ENCODE results near the gene KIAA1217.

Gene KIAA1217

GRCh38 chr10:24485304-24485703, 276.4 kb downstream of the KIAA1217 start:
- no peak for DNase-seq (ENCODE audit: extremely low read depth in 1 of 2, low read depth in 1 of 2)

- DNase-seq (ENCODE audit: extremely low read depth in 1 of 2, low read depth in 1 of 2): no peak
These were observed 279.7 kb downstream of the KIAA1217 start for GRCh38 chr10:24488631-24489030.

DNA sequence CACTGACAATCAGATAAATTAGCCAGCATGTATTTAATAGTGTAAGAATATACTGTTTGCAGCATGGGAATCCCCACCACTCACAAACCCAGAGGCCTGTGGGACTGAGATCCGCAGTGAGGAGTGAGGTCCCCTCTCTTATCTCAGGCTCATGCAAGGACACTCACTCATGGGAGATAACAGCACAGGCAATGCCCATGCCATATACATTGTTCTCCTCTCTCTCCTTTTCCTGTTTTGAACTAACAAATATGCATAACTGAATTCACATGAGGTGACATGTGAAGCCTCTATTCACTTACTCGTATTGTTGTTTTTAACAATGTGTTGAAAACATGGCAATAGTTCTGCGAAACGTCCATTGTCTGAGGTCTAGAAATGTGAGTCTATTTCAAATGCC, 284.2 kb downstream of the KIAA1217 start:
- DNase-seq (ENCODE audit: extremely low read depth in 1 of 2, low read depth in 1 of 2): no peak

DNA sequence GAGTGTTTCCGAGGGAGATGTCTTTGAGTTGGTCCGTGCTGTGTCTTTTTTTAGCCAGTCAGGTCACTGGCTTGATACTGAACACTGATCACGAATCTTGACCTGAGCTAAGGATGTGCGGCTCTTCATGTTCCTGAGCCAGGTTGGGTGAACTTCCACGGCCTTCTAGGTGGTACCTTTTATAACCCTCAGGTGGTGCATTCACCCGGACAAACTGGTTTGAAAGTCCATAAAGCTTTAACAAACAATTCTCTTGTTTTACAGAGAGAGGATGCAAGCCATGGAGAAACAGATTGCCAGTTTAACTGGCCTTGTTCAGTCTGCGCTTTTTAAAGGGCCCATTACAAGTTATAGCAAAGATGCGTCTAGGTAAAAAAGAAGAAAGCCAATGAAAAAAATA, 285.3 kb downstream of the KIAA1217 start:
- DNase-seq (ENCODE audit: extremely low read depth in 1 of 2, low read depth in 1 of 2): no peak

- DNase-seq (ENCODE audit: extremely low read depth in 1 of 2, low read depth in 1 of 2): no peak
These were observed 285.8 kb downstream of the KIAA1217 start for GRCh38 chr10:24494777-24495176.

GRCh38 chr10:24495666-24496460, 286.9 kb downstream of the KIAA1217 start:
- DNase-seq (ENCODE audit: extremely low read depth in 1 of 2, low read depth in 1 of 2): no peak

DNA sequence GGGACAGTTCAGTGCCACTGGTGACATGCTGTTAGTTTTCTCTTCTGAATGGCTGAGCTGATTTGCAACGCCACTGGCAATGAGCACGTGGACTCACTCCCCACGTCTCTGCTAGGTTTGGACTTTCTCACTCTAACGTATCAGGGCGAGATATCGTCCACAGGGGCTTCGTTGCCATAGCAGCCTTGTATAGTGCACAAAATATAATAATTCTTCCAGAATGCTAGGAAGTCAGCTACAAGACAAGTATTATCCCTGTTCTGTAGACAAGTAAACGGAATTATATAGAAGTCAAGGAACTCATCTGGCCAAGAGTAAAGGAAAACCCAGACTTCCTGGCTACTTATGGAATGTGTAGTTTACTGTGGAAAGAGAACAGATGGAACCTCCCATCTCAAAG, 288.0 kb downstream of the KIAA1217 start:
- no peak for DNase-seq (ENCODE audit: extremely low read depth in 1 of 2, low read depth in 1 of 2)

DNA sequence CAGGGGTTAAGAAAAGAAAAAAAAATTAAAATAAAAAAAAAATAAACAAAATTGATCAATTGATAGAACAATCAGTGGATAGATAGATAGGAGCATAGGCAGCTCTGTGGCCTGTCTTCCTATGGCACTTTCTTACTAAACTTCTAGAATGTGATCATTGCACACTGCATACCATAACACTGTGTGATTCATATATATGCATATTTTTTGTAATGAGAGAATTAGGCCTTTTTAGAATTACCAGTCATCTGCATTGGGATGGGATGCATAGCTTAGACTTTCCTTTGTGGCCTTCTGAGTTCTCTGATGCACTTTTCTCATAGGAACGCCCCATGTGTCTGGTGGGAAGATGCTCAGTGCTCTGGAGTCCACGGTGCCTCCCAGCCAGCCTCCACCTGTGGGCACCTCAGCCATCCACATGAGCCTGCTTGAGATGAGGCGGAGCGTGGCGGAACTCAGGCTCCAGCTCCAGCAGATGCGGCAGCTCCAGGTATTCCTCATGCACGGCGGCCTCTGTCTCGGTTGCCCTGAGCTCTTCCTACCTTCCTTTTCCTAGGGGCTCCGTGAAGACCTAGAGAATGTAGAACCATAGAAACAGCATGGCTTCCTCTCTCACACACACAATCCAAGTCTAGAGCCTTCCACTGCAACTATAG, 292.2 kb downstream of the KIAA1217 start:
- no peak for DNase-seq (ENCODE audit: extremely low read depth in 1 of 2, low read depth in 1 of 2)

- DNase-seq (ENCODE audit: extremely low read depth in 1 of 2, low read depth in 1 of 2): no peak
These were observed 293.1 kb downstream of the KIAA1217 start for GRCh38 chr10:24502006-24502405.

GRCh38 chr10:24502801-24503460, 294.0 kb downstream of the KIAA1217 start:
- no peak for DNase-seq (ENCODE audit: extremely low read depth in 1 of 2, low read depth in 1 of 2)

GRCh38 chr10:24503461-24504320, 294.8 kb downstream of the KIAA1217 start:
- no peak for DNase-seq (ENCODE audit: extremely low read depth in 1 of 2, low read depth in 1 of 2)

- no peak for DNase-seq (ENCODE audit: extremely low read depth in 1 of 2, low read depth in 1 of 2)
These were observed 296.8 kb downstream of the KIAA1217 start for GRCh38 chr10:24505759-24506158.

DNA sequence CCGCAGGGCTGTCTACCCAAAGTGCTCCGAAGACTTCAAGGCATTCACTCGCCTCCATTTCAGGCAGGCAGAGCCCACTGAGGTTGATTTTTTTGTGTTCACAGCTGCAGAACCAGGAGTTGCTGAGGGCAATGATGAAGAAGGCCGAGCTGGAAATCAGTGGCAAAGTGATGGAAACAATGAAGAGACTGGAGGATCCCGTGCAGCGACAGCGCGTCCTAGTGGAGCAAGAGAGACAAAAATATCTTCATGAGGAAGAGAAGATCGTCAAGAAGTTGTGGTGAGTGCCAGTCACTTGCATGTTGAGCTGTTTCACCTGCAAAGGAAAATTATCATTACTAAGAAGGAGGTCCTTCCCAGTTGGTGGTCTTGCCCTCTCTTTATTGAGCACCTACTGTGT, 304.2 kb downstream of the KIAA1217 start:
- DNase-seq (ENCODE audit: extremely low read depth in 1 of 2, low read depth in 1 of 2): no peak

DNA sequence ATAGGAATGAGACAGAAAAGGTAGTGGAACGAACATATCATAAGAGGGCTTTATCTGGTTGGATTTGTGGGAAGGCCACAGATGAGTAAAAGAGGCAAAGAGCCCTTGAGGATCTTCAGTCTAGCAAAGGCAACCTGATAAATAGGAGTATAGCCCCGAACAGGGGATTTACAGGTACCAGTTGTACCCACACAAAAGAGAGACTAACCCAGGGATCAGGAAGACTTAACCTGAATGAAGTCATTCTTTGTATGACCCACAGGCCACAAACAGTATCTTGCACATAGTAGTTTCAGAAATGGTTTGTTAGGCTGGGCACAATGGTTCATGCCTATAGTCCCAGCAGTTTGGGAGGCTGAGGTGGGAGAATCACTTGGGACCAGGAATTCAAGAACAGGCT, 306.5 kb downstream of the KIAA1217 start:
- DNase-seq (ENCODE audit: extremely low read depth in 1 of 2, low read depth in 1 of 2): no peak

DNA sequence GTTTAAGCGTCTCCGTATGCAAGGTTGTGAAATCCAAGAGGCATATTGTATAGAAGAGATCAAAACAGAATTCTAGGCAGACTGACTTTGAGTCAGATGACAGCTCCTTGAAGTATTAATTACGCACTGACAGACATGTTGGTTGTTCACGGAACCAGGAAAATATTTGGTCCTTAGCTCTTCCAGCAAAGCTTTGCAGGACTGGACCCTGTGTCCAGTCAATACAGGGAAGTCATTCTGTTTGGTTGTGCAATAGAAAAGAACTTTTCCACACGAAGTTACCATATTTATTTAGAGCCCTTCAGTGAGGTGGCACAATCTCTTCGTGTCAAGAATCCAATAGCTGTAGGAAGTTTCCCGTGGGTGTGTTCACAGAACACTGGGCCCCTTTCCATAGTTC, 309.5 kb downstream of the KIAA1217 start:
- DNase-seq (ENCODE audit: extremely low read depth in 1 of 2, low read depth in 1 of 2): no peak

- DNase-seq (ENCODE audit: extremely low read depth in 1 of 2, low read depth in 1 of 2): no peak
These were observed 310.2 kb downstream of the KIAA1217 start for GRCh38 chr10:24518981-24519597.

DNA sequence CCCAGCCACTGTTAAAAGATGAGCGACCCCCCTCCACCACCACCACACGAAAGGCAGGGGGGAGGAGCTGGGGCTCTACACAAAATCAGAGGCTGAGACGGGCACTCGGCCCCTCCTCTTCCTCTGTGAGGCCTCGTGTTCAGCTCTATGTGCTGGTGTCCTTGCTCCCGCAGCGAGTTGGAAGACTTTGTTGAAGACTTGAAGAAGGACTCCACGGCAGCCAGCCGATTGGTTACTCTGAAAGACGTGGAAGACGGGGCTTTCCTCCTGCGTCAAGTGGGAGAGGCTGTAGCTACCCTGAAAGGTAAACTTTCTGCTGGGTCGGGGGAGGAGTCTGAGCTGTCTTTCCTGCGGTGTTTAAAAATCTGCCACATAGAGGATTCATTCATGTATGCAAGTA, 311.0 kb downstream of the KIAA1217 start:
- DNase-seq (ENCODE audit: extremely low read depth in 1 of 2, low read depth in 1 of 2): peak in 1 of 2 donors; percentile 3

DNA sequence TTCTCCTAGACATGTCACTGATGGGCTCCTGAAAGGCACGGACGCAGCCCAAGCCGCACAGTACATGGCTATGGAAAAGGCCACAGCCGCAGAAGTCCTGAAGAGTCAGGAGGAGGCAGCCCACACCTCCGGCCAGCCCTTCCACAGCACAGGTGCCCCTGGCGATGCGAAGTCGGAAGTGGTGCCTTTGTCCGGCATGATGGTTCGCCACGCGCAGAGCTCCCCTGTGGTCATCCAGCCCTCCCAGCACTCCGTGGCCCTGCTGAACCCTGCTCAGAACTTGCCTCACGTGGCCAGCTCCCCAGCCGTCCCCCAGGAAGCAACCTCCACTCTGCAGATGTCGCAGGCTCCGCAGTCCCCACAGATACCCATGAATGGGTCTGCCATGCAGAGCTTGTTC, 315.4 kb downstream of the KIAA1217 start:
- no peak for DNase-seq (ENCODE audit: extremely low read depth in 1 of 2, low read depth in 1 of 2)

DNA sequence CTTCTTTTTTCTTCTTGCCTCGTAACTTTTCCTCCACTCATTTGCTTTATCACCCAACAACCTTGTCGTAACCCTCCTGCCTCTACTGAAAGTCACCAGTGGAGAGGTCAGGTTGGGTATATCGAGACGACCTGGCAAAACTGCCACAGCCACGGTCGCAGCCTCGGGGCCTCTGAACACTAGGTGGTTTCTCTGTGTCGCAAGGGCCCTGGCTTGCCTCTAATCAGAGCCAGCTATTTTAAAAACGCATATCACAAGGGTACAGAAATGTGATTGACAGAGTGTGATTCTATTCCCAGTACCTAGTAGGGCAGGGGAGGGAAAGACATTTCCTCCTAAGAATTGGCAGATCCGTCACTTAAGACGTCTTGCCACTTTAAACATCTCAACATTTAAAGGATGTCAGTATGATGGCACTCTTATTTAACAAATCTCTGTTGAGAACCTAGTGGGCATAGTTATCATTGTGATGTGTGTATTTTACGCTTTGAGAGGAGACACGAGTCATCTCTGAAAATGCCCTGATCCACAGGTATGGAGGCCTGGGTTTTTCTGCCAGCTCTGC, 317.2 kb downstream of the KIAA1217 start:
- no peak for DNase-seq (ENCODE audit: extremely low read depth in 1 of 2, low read depth in 1 of 2)

DNA sequence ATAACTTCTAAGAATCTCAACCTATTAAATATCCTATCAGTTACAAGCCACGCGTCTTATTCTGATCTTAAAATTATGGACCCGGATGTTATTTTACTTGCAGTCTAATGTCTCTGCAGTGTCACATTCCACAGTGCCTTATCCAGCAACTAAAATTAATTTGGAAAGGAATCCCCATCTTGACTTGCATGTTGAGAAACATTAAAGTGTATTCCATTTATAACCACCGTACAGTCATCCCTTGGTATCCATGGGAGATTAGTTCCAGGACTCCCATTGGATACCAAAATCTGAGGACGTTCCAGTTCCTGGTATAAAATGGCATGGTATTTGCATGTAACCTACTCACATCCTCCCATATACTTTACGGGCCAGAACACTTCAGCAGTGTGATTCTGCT, 320.0 kb downstream of the KIAA1217 start:
- no peak for DNase-seq (ENCODE audit: extremely low read depth in 1 of 2, low read depth in 1 of 2)
